Mucosa of stomach (tissue), 1 donor: Measurements from ENCODE around the gene NFXL1.

Experiments
- H3K27me3 ChIP-seq: one replicate; pipeline ENCODE4 v1.7.0; 2013; ENCODE audit warnings: mild to moderate bottlenecking, low read length; ENCODE audit not compliant: control insufficient read depth, insufficient read depth
- H3K36me3 ChIP-seq: one replicate; pipeline ENCODE4 v1.7.0; 2013; ENCODE audit warnings: low read length; ENCODE audit not compliant: control insufficient read depth, insufficient read depth
- H3K4me1 ChIP-seq: one replicate; pipeline ENCODE4 v1.7.0; 2013; ENCODE audit warnings: mild to moderate bottlenecking, low read length; ENCODE audit not compliant: control insufficient read depth, insufficient read depth
- H3K4me3 ChIP-seq: one replicate; pipeline ENCODE4 v1.7.0; 2013; ENCODE audit warnings: low read length
- H3K9ac ChIP-seq: one replicate; pipeline ENCODE4 v1.7.0; 2013; ENCODE audit warnings: mild to moderate bottlenecking, low read length, moderate library complexity
- H3K9me3 ChIP-seq: one replicate; pipeline ENCODE4 v1.7.0; 2013; ENCODE audit warnings: mild to moderate bottlenecking, low read length, moderate library complexity; ENCODE audit not compliant: control insufficient read depth
- donor health status: Pancreatic carcinoma.

Gene NFXL1

DNA sequence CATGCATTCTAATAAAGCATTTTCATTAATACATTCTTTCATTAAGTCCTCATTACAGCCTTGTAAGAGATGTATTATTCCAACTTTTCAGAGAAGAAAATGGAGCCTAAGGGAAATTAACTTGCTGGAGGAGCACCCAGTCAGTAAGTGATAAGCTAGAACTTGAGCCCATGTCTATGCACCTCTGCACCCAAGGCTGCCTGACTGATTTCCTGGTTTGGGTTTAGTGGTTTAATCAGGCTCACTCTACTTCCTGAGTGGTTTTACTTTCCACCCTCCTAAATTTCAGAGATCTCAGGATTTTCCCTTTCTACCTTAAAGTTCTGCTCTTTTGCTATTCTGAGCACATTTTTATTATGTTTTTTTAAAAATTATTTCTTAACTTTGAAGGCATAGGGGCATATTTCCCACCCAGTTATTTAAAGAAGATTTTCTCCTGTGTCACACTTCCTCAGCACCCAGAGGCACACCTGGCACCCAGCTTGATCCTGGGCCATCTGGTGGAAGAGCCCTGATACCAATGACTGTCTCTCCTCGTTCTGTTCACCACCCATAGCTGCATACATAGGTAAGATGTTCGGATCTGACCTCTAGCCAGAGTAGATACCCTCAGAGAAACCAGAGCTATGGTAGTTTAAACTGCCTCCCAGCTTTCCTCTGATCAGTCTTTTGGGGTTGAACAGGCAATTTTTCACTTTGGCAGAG is 86.9 kb downstream of the NFXL1 start:
- Histone ChIP-seq H3K36me3 (no peaks in the 10 kb centered on the region), H3K9ac (no peak overlapping the region), H3K4me3 (no peak overlapping the region), H3K9me3 (no peaks in the 10 kb centered on the region), H3K27me3 (no peaks in the 10 kb centered on the region), H3K4me1 (no peaks in the 10 kb centered on the region)

DNA sequence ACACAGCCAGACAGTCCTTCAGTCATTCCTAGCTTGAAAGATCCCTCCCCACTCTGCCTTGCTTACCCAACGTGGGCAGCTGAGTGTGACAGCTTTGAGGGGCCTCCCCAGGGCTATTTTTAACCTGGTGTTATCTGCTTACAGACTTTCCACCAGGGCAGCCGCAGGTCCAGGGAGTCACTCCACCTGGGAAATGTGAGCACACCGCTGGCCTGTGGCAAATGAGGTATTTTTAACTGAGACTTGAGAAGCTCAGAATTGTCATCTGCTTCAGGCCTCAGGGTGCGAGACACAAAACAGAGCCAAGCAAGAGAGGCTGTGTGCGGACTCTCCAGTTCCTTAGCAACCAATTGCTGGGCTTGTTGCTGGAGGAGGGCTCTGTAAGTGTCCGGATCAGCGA is 89.5 kb downstream of the NFXL1 start:
- H3K9me3 ChIP-seq = no peaks in the 10 kb centered on the region
- H3K4me3 ChIP-seq = no peak overlapping the region
- no peak overlapping the region for H3K9ac ChIP-seq
- no peaks in the 10 kb centered on the region for H3K27me3 ChIP-seq
- H3K4me1 ChIP-seq = no peaks in the 10 kb centered on the region
- H3K36me3 ChIP-seq = no peaks in the 10 kb centered on the region

DNA sequence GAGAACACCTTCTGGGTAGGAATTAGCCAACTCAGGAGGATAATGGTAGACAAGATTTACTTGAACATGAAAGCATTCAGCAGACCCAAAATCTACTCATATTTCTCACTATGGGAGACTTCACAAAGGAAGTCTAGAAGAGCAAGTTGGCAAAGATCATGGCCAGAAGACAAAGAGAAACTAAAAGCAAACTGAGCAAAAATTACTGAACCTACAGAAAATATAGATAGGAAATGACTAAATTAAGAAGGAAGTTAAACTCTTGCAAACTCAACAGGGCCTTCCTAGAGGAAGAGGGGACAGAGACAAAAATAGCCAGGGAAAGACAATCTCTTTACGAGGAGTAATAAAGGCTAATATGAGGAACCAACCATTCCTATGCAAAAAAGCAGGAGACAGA is 95.2 kb downstream of the NFXL1 start:
- Histone ChIP-seq H3K27me3 (no peaks in the 10 kb centered on the region), H3K4me3 (no peak overlapping the region), H3K36me3 (no peaks in the 10 kb centered on the region), H3K4me1 (no peaks in the 10 kb centered on the region), H3K9me3 (no peaks in the 10 kb centered on the region), H3K9ac (no peak overlapping the region)

DNA sequence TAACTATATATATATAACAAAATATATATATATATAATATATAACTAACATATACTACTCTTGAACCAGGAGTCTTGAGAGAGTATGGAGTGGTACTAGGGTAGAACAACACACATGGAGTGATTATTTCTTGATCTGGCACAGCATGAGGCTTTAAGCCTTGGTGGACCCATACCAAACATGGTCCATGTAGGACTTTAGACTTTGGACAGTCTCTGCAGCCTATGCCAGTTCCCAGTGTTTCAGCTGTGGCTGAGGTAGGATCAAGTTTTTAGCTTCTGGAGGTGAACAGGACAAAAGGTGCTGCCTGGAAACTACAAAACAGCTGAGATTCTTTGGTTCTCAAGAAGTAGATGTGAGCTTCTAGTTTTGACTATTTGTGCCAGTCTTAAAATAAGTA is 97.1 kb downstream of the NFXL1 start:
- no peak overlapping the region for H3K4me3 ChIP-seq
- H3K4me1 ChIP-seq = no peaks in the 10 kb centered on the region
- H3K27me3 ChIP-seq = no peaks in the 10 kb centered on the region
- H3K36me3 ChIP-seq = no peaks in the 10 kb centered on the region
- H3K9me3 ChIP-seq = no peaks in the 10 kb centered on the region
- H3K9ac ChIP-seq = no peak overlapping the region

DNA sequence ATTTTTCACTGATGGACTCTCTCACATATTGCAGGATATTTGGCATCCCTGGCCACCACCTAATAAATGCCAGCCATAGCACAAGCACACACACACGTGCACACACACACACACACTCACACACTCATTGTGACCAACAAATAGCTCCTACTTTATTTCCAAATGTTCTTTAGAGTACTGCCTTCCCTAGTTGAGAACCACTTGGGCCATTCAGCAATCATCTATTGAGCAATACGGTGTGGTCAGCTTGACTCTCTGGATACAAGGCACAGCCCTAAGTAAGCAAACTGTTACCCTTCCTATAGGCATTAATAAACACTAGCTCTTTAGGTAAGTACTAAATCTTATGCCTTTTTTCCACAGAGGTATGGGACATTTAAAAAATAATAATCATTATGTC is 97.6 kb downstream of the NFXL1 start:
- H3K9ac ChIP-seq = no peak overlapping the region
- H3K4me3 ChIP-seq = no peak overlapping the region
- no peaks in the 10 kb centered on the region for H3K4me1 ChIP-seq
- H3K9me3 ChIP-seq = no peaks in the 10 kb centered on the region
- no peaks in the 10 kb centered on the region for H3K36me3 ChIP-seq
- H3K27me3 ChIP-seq = no peaks in the 10 kb centered on the region

DNA sequence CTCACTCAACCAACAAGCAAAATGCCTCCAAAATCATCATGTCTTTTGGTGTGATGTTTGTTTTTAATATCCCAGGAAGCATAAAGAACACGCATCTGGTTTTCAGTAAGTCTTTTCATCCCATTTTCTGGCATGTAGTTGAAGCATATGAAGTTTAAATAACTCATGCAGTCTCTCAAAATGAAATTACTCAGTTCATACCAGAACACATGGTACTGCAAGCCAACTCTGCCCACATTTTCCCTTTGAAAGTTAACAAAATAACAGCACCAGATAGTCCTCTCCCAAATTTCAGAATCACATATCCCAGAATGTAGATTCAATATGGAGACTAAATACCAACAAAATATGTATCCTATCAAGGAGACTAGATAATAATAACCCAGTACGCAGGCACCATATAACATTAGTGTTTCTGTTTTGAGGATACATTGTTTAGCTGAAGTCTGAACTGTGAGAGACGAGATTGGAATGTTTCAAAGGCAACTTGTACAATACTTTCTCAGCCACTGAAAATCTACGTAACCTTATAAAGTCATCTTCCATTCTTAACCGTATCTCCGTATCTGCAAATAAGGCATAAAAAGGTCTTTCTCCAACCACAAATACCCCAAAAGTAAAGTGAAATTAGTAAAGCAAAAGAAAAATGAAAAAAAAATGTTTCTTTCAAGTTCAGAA is 99.6 kb downstream of the NFXL1 start:
- Histone ChIP-seq H3K4me3 (no peak overlapping the region), H3K9me3 (no peaks in the 10 kb centered on the region), H3K4me1 (no peaks in the 10 kb centered on the region), H3K36me3 (no peaks in the 10 kb centered on the region), H3K9ac (no peak overlapping the region), H3K27me3 (no peaks in the 10 kb centered on the region)

DNA sequence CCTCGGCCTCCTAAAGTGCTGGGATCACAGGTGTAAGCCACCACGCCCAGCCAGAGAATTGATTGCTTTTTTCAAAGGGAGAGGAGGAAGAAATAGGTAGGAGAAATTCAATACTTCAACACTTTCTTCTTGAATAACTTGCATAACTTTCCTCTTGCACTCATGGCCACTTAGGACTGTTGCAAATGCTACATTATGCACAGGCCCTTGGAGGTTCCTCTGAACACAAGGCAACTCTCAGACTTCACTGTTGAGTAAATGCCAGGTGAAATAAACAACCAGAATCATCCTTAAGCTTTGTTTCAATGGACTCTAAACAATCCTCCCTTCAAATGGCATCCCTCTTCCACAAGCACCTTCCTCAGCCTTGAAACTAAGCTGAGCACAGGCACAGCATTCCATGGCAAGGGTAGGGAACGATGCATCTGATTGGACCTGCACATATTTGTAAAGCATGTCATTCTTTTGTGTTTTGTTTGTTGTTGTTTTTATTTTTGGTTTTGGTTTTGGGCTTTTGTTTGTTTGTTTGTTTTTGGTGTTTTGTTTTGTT is 104.7 kb downstream of the NFXL1 start:
- Histone ChIP-seq H3K9ac (no peak overlapping the region), H3K4me3 (no peak overlapping the region), H3K9me3 (no peaks in the 10 kb centered on the region), H3K4me1 (no peaks in the 10 kb centered on the region), H3K36me3 (no peaks in the 10 kb centered on the region), H3K27me3 (no peaks in the 10 kb centered on the region)

DNA sequence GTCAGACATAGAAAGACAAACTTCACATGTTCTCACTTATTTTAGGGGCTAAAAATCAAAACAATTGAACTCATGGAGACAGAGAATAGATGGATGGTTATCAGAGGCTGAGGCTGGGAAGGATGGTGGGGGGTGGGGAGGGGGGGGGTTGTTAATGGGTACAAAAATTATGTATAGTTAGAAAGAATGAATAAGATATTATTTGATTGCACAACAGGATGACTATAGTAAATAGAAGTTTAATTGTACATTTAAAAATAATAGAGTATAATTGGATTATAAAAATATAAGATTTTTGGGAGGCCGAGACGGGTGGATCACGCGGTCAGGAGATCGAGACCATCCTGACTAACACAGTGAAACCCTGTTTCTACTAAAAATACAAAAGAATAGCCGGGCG is 109.8 kb downstream of the NFXL1 start:
- H3K9ac ChIP-seq = no peak overlapping the region
- no peak overlapping the region for H3K4me3 ChIP-seq
- no peaks in the 10 kb centered on the region for H3K9me3 ChIP-seq
- H3K4me1 ChIP-seq = no peaks in the 10 kb centered on the region
- no peaks in the 10 kb centered on the region for H3K27me3 ChIP-seq
- H3K36me3 ChIP-seq = no peaks in the 10 kb centered on the region

DNA sequence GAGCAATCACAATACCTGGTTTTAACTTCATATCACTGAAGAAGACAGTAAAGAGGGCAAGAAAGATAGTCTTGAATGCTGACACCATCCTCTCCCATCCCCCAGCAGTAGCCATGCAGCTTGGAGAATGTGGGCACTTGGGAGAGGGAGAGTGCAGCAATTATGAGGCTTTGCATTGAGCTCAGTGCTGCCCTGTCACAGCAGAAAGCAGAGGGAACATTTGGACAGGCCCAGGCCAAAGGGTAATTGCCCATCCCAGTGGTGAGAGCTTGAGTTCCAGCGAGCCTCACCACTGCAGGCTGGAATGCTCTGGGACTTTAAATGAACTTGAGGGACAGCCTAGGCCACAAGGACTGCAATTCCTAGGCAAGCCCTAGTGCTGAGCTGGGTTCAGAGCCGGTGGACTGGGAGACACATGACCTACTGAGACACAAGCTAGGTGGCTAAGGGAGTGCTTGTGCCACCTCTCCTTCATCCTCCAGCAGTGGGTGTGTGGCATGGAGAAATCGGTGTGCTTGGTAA is 112.8 kb downstream of the NFXL1 start:
- Histone ChIP-seq H3K9me3 (no peaks in the 10 kb centered on the region), H3K4me1 (no peaks in the 10 kb centered on the region), H3K36me3 (no peaks in the 10 kb centered on the region), H3K9ac (no peak overlapping the region), H3K4me3 (no peak overlapping the region), H3K27me3 (no peaks in the 10 kb centered on the region)

DNA sequence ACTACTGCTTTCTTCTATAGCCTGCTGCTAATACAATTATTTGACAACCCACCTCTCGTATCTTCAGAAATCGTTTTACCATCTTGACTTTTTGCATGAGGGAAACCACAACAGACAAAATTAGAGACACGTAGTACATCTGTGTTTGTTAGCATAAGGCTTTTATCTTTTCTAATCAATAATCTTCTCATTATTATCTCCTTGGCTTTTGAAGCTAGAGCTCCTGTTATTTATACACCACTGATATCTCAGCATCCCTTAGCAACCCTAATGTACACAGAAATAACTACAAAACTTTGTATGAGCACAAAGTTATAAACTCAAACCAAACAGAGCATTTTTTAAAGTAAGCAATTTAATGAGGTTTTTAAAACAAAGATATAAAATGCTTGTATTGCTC is 116.2 kb downstream of the NFXL1 start:
- Histone ChIP-seq H3K36me3 (no peaks in the 10 kb centered on the region), H3K4me3 (no peak overlapping the region), H3K9me3 (no peaks in the 10 kb centered on the region), H3K27me3 (no peaks in the 10 kb centered on the region), H3K9ac (no peak overlapping the region), H3K4me1 (no peaks in the 10 kb centered on the region)
